Measurements from ENCODE around the gene GATAD2A. TPM values are rescaled to one million over a fixed set of nuclear protein-coding genes. Genes with fewer than 3 reads are reported as not detected.

Gene GATAD2A
- total and polyA plus RNA-seq, 10 of the 15 experiments (the other 5 are each of a cell fraction or from before 2014, with no cell fraction given) = 2.6 to 173 (median 32.0) TPM

DNA sequence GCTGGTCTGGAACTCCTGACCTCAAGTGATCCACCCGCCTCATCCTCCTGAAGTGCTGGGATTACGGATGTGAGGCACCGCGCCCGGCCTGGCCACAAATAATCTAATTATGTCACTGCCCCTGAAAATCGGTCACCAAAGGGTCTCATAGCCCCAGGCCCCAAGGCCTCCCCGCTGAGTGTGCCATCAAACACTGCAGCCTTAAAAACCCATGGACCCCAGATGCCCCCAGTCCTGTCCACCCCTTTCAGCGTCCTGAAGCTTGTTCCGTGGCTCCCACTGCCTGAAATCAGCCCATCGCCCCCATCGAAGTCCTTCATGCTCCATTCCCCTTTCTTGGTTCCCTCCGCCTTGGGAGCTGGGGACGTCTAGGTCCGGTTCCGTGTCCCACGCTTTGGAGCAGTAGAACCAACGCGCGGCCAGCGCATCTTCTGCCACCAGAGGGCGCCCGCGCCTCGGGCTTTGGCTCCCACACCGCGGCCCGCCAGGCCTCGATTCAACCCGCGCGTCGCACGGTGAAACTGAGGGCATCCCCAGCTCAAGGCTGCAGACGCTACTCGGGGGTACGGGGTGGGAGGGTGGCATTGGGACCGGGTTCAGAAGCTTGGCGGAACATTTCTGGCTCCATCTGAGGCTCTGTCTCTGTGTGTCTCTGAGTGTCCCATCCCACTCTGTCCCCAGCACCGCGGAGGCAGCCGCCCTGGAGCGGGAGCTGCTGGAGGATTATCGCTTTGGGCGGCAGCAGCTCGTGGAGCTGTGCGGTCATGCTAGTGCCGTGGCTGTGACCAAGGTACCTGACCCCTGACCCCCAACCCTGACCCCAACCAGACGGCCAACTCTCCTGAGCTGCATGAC, 126.7 kb downstream of the GATAD2A start:
- Histone ChIP-seq H3K9me3 (replicated peaks; ENCODE audit: control insufficient read depth, insufficient read depth, low read length) (no peaks in the 10 kb centered on the region), H3K36me3 (ENCODE audit: control insufficient read depth in 2 of 2, insufficient read depth in 2 of 2, low read length in 1 of 2) (peaks cover 3 to 16% of the 10 kb centered on the region in 2 experiments), H3K9ac (ENCODE audit: control insufficient read depth, insufficient read depth, low read length) (no peak overlapping the region), H3K4me2 (ENCODE audit: control insufficient read depth, insufficient read depth) (no peak overlapping the region), H3K4me1 (ENCODE audit: control insufficient read depth, insufficient read depth, low read length) (no peaks in the 10 kb centered on the region), H3K27me3 (replicated peaks in 1 of 2; ENCODE audit: control insufficient read depth in 2 of 2, insufficient read depth in 2 of 2, low read length in 1 of 2) (no peaks in the 10 kb centered on the region), H3K4me3 (no peak overlapping the region), H3K27ac (ENCODE audit: control insufficient read depth, insufficient read depth) (no peak overlapping the region), H3K79me2 (ENCODE audit: control insufficient read depth, insufficient read depth, low read length) (no peaks in the 10 kb centered on the region), H2AFZ (ENCODE audit: control insufficient read depth, low read depth, low read length) (no peak overlapping the region; the same call in 1 of the 2 replicates), H4K20me1 (ENCODE audit: control insufficient read depth, insufficient read depth) (no peaks in the 10 kb centered on the region)
- POLR2A ChIA-PET = interaction anchor here (0.6 to 0.7 kb wide), 4 partner anchors 17 to 137 kb away, joined by 3 to 7 read pairs (median 5); no protein-coding TSS in a partner anchor
- FAIRE-seq (peak; percentile 71), ATAC-seq (peak; percentile 93), DNase-seq (ENCODE audit: low read depth, low spot score) (no peak)
- in situ Hi-C loops (cut with MboI) = loop anchor here (25.0 kb wide), 4 partner anchors 880 to 1505 kb away; partner anchors contain the start of genes ZNF66 and ZNF737
- intact Hi-C loops (cut with micrococcal nuclease; ENCODE audit: unreplicated experiment) = loop anchor here (1.0 kb wide), 2 partner anchors 111 to 427 kb away; partner anchors contain the start of gene GMIP
- CTCF ChIA-PET = interaction anchor here (0.7 to 3.6 kb wide), 30 partner anchors 9 to 601 kb away, joined by 3 to 50 read pairs (median 4); partner anchors contain the start of genes GMIP, NDUFA13, PBX4 and ZNF93
- no TSS peak for BruUV-seq (replicated peaks)
- SMC1A ChIA-PET (ENCODE audit: uncharacterized antibody, unreplicated experiment) = interaction anchor here (0.6 to 2.3 kb wide), 14 partner anchors 16 to 427 kb away, joined by 3 to 21 read pairs (median 4); partner anchors contain the start of genes GMIP, NDUFA13 and TSSK6
- 28% methylated on average over 46 of the region's 48 CpGs for WGBS (ENCODE audit: insufficient coverage, insufficient replicate concordance, low lambda C conversion rate, missing lambda C conversion rate)
- RAD21 ChIA-PET (ENCODE audit: unreplicated experiment) = interaction anchor here (0.6 to 3.5 kb wide), 13 partner anchors 15 to 244 kb away, joined by 3 to 22 read pairs (median 5); partner anchors contain the start of gene GMIP
- 0 out of 2 replicates have a peak, but pooled peaks have one; percentile 27 for TF ChIP-seq LARP7 (IDR thresholded peaks at IDR 0.05)
- peak; percentile 47 for TF ChIP-seq POLR2A (IDR thresholded peaks at IDR 0.05; ENCODE audit: low read depth, low read length)
- TF ChIP-seq, protein P1, sequence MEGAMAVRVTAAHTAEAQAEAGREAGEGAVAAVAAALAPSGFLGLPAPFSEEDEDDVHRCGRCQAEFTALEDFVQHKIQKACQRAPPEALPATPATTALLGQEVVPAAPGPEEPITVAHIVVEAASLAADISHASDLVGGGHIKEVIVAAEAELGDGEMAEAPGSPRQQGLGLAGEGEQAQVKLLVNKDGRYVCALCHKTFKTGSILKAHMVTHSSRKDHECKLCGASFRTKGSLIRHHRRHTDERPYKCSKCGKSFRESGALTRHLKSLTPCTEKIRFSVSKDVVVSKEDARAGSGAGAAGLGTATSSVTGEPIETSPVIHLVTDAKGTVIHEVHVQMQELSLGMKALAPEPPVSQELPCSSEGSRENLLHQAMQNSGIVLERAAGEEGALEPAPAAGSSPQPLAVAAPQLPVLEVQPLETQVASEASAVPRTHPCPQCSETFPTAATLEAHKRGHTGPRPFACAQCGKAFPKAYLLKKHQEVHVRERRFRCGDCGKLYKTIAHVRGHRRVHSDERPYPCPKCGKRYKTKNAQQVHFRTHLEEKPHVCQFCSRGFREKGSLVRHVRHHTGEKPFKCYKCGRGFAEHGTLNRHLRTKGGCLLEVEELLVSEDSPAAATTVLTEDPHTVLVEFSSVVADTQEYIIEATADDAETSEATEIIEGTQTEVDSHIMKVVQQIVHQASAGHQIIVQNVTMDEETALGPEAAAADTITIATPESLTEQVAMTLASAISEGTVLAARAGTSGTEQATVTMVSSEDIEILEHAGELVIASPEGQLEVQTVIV (IDR thresholded peaks at IDR 0.05; ENCODE audit: borderline replicate concordance, partially characterized antibody) = no peak
- no peak for TF ChIP-seq ZNF384 (IDR thresholded peaks at IDR 0.05; ENCODE audit: borderline replicate concordance, low read depth, low read length)
- peak; percentile 75; the same call in 1 of the 2 replicates for TF ChIP-seq SMARCA5 (IDR thresholded peaks at IDR 0.05)
- no peak for TF ChIP-seq CBX3 (IDR thresholded peaks at IDR 0.05; ENCODE audit: borderline replicate concordance, low read depth)
- no peak for TF ChIP-seq ZNF24 (IDR thresholded peaks at IDR 0.05)
- no peak for TF ChIP-seq ZBTB40 (IDR thresholded peaks at IDR 0.05; ENCODE audit: borderline replicate concordance)
- no peak for TF ChIP-seq TAF1 (IDR thresholded peaks at IDR 0.05; ENCODE audit: borderline replicate concordance, low read depth, low read length)
- no peak for TF ChIP-seq IKZF2 (IDR thresholded peaks at IDR 0.05)
- TF ChIP-seq NFIC (IDR thresholded peaks at IDR 0.05; ENCODE audit: low read depth, low read length) = no peak
- no peak for TF ChIP-seq PAX5 (IDR thresholded peaks at IDR 0.05; ENCODE audit: borderline replicate concordance, low read depth, low read length)
- no peak for TF ChIP-seq CREM (IDR thresholded peaks at IDR 0.05; ENCODE audit: low read depth)
- no peak for TF ChIP-seq ZNF274 (IDR thresholded peaks at IDR 0.05; ENCODE audit: insufficient read depth, insufficient read length)
- no peak for TF ChIP-seq HCFC1 (IDR thresholded peaks at IDR 0.05; ENCODE audit: low read length)

Data from GM12878 (cell line).